Sigmoid colon (tissue), 4 donors: Measurements from ENCODE around the gene HIF1A.

Source experiments
- CTCF ChIP-seq, 4 experiments: fragments of 450-650 bp in 3 of 4; fragments of 200-600 bp in 1 of 4; IDR thresholded peaks; one replicate each; pipeline ENCODE4 v1.5.1; 2016 to 2019; ENCODE audit warnings: antibody characterized with exemption in 4 of 4, mild to moderate bottlenecking in 3 of 4, moderate library complexity in 2 of 4
- EP300 ChIP-seq, 4 donors: sonication (generic); formaldehyde crosslinking; IDR thresholded peaks; one replicate each; pipeline ENCODE4 v1.6.1; 2017; ENCODE audit warnings: antibody characterized with exemption in 4 of 4
- POLR2A ChIP-seq, 2 donors: fragments of 450-650 bp; IDR thresholded peaks; one replicate each; pipeline ENCODE4 v1.6.1; 2016; ENCODE audit warnings: antibody characterized with exemption in 2 of 2, mild to moderate bottlenecking in 2 of 2, moderate library complexity in 2 of 2
- POLR2AphosphoS5 ChIP-seq, 4 donors: sonication (generic); formaldehyde crosslinking; IDR thresholded peaks; one replicate each; pipeline ENCODE4 v1.6.1; 2017; ENCODE audit warnings: antibody characterized with exemption in 4 of 4

- TF ChIP-seq CTCF (IDR thresholded peaks at IDR 0.05) (no peak), POLR2A (IDR thresholded peaks at IDR 0.05) (no peak), EP300 (IDR thresholded peaks at IDR 0.05) (peak in 1 of 4 donors; percentile 65), POLR2AphosphoS5 (IDR thresholded peaks at IDR 0.05) (peak in 2 of 4 donors; percentile 24 to 73)
These were observed 41.8 kb upstream of the HIF1A start for GRCh38 chr14:61653507-61653906.
